HCT116 (cell line): ENCODE data around the gene TYK2. TPM values are rescaled to one million over a fixed set of nuclear protein-coding genes. Genes with fewer than 3 reads are reported as not detected.

ENCODE experiments used
- ATAC-seq: fragments of 200-7000 bp; cut with Tn5 transposase; 2 replicates; pipeline ENCODE4 v1.9.1; 2020; ENCODE audit warnings: mild to moderate bottlenecking, moderate library complexity
- BruUV-seq: library from RNA; stranded (reverse); fragments of 400-500 nt; replicated peaks from 2 replicates; lab custom pipeline; 2021; lab: Mats Ljungman, UMichigan
- CTCF ChIA-PET: fragments of 300-600 bp; sonication (Branson Sonifier 250); formaldehyde crosslinking; loops from one replicate; lab custom pipeline; 2021; ENCODE audit warnings: antibody characterized with exemption; lab: Charles Lee
- POLR2A ChIA-PET: fragments of 300-600, 350-600 bp; sonication (Branson Sonifier 250); formaldehyde crosslinking; loops from one replicate; lab custom pipeline; 2021; ENCODE audit warnings: antibody characterized with exemption; lab: Charles Lee
- RAD21 ChIA-PET, 2 experiments: fragments of 300-600 bp; sonication (Branson Sonifier 250); formaldehyde crosslinking; loops; one replicate each; lab custom pipeline; 2023; ENCODE audit warnings: low total read pairs in 2 of 2; ENCODE audit not compliant: uncharacterized antibody in 2 of 2, unreplicated experiment in 2 of 2, low non-redundant PET in 1 of 2; lab: Charles Lee
- DNase-seq: peaks from one replicate; pipeline ENCODE4 v3.0.0-alpha.2; 2010; ENCODE audit warnings: low read depth, low spot score
- H2AFZ ChIP-seq: fragments of 200-600 bp; shearing (Covaris generic), sonication (generic); 2 replicates; pipeline ENCODE4 v1.6.1; 2017; ENCODE audit warnings: low read depth, mixed run types, mixed read lengths, antibody characterized with exemption, low read length; ENCODE audit not compliant: poor library complexity, severe bottlenecking
- H3K27ac ChIP-seq: 2 replicates; pipeline ENCODE4 v1.5.1; 2012; ENCODE audit warnings: low read depth, low read length
- H3K27me3 ChIP-seq: fragments of 200-600 bp; sonication (generic); 2 replicates; pipeline ENCODE4 v1.6.1; 2016; ENCODE audit warnings: mixed run types, low read length, mixed read lengths; ENCODE audit not compliant: insufficient read depth
- H3K36me3 ChIP-seq, 2 experiments: fragments of 200-500 bp in 1 of 2; fragments of 200-600 bp in 1 of 2; sonication (Bioruptor generic) in 1 of 2; sonication (generic) in 1 of 2; 2 replicates each; pipeline versions ENCODE4 v1.5.1 to v1.6.1; 2014 to 2016; ENCODE audit warnings: low read length in 2 of 2, inconsistent platforms in 1 of 2, mixed read lengths in 1 of 2, mixed run types in 1 of 2; ENCODE audit not compliant: insufficient read depth in 2 of 2, control insufficient read depth in 1 of 2
- H3K4me1 ChIP-seq, 2 experiments: fragments of 200-600 bp in 1 of 2; sonication (generic) in 1 of 2; 2 replicates each; pipeline versions ENCODE4 v1.5.1 to v1.6.1; 2012 to 2017; ENCODE audit warnings: low read length in 2 of 2, inconsistent platforms in 1 of 2, mild to moderate bottlenecking in 1 of 2, mixed read lengths in 1 of 2, mixed run types in 1 of 2, moderate library complexity in 1 of 2; ENCODE audit not compliant: insufficient read depth in 2 of 2, control insufficient read depth in 1 of 2
- H3K4me2 ChIP-seq: fragments of 200-600 bp; sonication (generic); 2 replicates; pipeline ENCODE4 v1.6.1; 2017; ENCODE audit warnings: mixed run types, low read length, mixed read lengths
- H3K4me3 ChIP-seq, 2 experiments: fragments of 200-600 bp in 1 of 2; sonication (generic) in 1 of 2; replicated peaks in 1 of 2; 2 replicates each; pipeline ENCODE4 v1.5.1; 2011 to 2016; ENCODE audit warnings: low read length in 2 of 2, control low read depth in 1 of 2, low read depth in 1 of 2, mild to moderate bottlenecking in 1 of 2, mixed read lengths in 1 of 2, mixed run types in 1 of 2
- H3K79me2 ChIP-seq: fragments of 200-600 bp; sonication (generic); 2 replicates; pipeline ENCODE4 v1.6.1; 2017; ENCODE audit warnings: mild to moderate bottlenecking, mixed run types, low read length, moderate library complexity, mixed read lengths; ENCODE audit not compliant: insufficient read depth
- H3K9ac ChIP-seq: fragments of 200-600 bp; sonication (generic); 2 replicates; pipeline ENCODE4 v1.6.1; 2016; ENCODE audit warnings: low read length, mixed read lengths
- H3K9me2 ChIP-seq: fragments of 200-600 bp; sonication (generic), shearing (Covaris generic); 2 replicates; pipeline ENCODE4 v1.6.1; 2017; ENCODE audit warnings: mixed run types, mild to moderate bottlenecking, moderate library complexity; ENCODE audit not compliant: insufficient read depth
- H3K9me3 ChIP-seq, 2 experiments: fragments of 200-500 bp in 1 of 2; fragments of 200-600 bp in 1 of 2; sonication (Bioruptor generic) in 1 of 2; sonication (generic) in 1 of 2; 2 replicates each; pipeline ENCODE4 v1.6.1; 2014 to 2017; ENCODE audit warnings: low read length in 2 of 2, mixed read lengths in 2 of 2, inconsistent platforms in 1 of 2, low read depth in 1 of 2, mild to moderate bottlenecking in 1 of 2, mixed run types in 1 of 2, moderate library complexity in 1 of 2; ENCODE audit not compliant: control insufficient read depth in 1 of 2, insufficient read depth in 1 of 2
- H4K20me1 ChIP-seq: fragments of 200-600 bp; sonication (generic), shearing (Covaris generic); 2 replicates; pipeline ENCODE4 v1.6.1; 2017; ENCODE audit warnings: mixed run types, mild to moderate bottlenecking, moderate library complexity; ENCODE audit not compliant: insufficient read depth
- CBX3 ChIP-seq: IDR thresholded peaks from 2 replicates; pipeline ENCODE4 v1.6.1; 2012; ENCODE audit warnings: low read depth
- CEBPB ChIP-seq: IDR thresholded peaks from 2 replicates; pipeline ENCODE4 v1.6.1; 2012; ENCODE audit warnings: low read depth
- EGR1 ChIP-seq: IDR thresholded peaks from 2 replicates; pipeline ENCODE4 v1.6.1; 2012; ENCODE audit warnings: low read depth
- ELF1 ChIP-seq: IDR thresholded peaks from 2 replicates; pipeline ENCODE4 v1.6.1; 2012; ENCODE audit warnings: low read depth, borderline replicate concordance
- EZH2 ChIP-seq: fragments of 200-600 bp; sonication (generic); IDR thresholded peaks from 2 replicates; pipeline ENCODE4 v1.6.1; 2017; ENCODE audit warnings: antibody characterized with exemption, mixed run types
- FOSL1 ChIP-seq: IDR thresholded peaks from 2 replicates; pipeline ENCODE4 v1.6.1; 2012; ENCODE audit warnings: low read depth
- JUND ChIP-seq: IDR thresholded peaks from 2 replicates; pipeline ENCODE4 v1.6.1; 2012
- POLR2A ChIP-seq: IDR thresholded peaks from 2 replicates; pipeline ENCODE4 v1.7.0; 2011; ENCODE audit warnings: borderline replicate concordance; ENCODE audit not compliant: insufficient read depth, insufficient read length; ENCODE audit errors: extremely low read depth
- RAD21 ChIP-seq: IDR thresholded peaks from 2 replicates; pipeline ENCODE4 v1.6.1; 2012; ENCODE audit warnings: low read depth, mild to moderate bottlenecking
- SIN3A ChIP-seq: IDR thresholded peaks from 2 replicates; pipeline ENCODE4 v1.6.1; 2012; ENCODE audit warnings: low read depth
- SRF ChIP-seq: IDR thresholded peaks from 2 replicates; pipeline ENCODE4 v1.6.1; 2012; ENCODE audit warnings: low read depth
- TCF7L2 ChIP-seq: IDR thresholded peaks from 2 replicates; pipeline ENCODE4 v1.7.0; 2011; ENCODE audit warnings: borderline replicate concordance, inconsistent platforms; ENCODE audit not compliant: insufficient read depth, insufficient read length; ENCODE audit errors: extremely low read depth
- YY1 ChIP-seq: IDR thresholded peaks from 2 replicates; pipeline ENCODE4 v1.6.1; 2011; ENCODE audit warnings: low read length, low read depth, moderate library complexity, mild to moderate bottlenecking; ENCODE audit not compliant: insufficient replicate concordance; ENCODE audit errors: extremely low read depth
- ZFX ChIP-seq: fragments of 450-650 bp; IDR thresholded peaks from 2 replicates; pipeline ENCODE4 v1.6.1; 2017
- ZNF274 ChIP-seq: fragments of 200-500 bp; sonication (Bioruptor generic); IDR thresholded peaks from 2 replicates; pipeline ENCODE4 v1.6.1; 2014; ENCODE audit warnings: mild to moderate bottlenecking, low read depth, low read length, inconsistent platforms
- intact Hi-C: fragments of 100-400 bp; cut with micrococcal nuclease; formaldehyde crosslinking; loops from 2 replicates; pipeline ENCODE4 v1.10.0; 2022
- total RNA-seq: library from RNA; stranded (reverse); gene quantifications from one replicate; pipeline ENCODE4 v1.2.1, GENCODE V29; 2021; ENCODE audit not compliant: unreplicated experiment
- TF ChIP-seq, protein P1 (sequence below): IDR thresholded peaks from 2 replicates; pipeline ENCODE4 v1.6.1; 2012; ENCODE audit warnings: low read depth

Gene TYK2
- total RNA-seq, 1 experiment from 2014 or later, result 110 TPM

DNA sequence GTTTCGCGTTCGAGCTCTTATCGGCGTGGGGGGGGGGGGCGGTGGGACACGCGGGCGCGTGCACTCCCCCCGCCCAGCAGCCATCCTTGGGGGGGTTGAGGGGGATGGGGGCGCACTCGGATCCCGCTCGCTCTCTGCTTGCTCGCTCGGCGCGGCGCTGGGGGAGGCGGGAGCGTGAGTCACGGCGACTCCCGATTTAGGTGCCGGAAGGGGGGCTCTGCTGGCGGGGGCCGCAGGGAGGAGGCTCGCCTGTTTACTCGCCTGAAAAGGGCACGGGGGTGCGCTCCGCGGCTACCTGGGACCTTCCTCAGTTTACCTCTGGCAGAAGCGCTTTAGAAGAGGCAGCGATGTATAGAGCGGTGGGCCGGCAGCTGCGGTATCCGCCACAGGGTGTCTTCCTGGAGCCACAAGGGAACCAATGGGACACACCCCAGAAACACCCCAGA lies 38.9 kb upstream of the TYK2 start:
- Histone ChIP-seq H3K9me2 (no peaks in the 10 kb centered on the region), H3K79me2 (peaks cover 25% of the 10 kb centered on the region), H3K4me3 (peak overlapping the region; percentile 61 to 70), H4K20me1 (no peaks in the 10 kb centered on the region), H3K27ac (peak overlapping the region; percentile 89), H3K27me3 (no peaks in the 10 kb centered on the region), H3K9me3 (no peaks in the 10 kb centered on the region), H3K4me2 (peak overlapping the region; percentile 74), H3K4me1 (peaks cover 33 to 72% of the 10 kb centered on the region in 2 experiments), H3K9ac (peak overlapping the region; percentile 66), H2AFZ (no peak overlapping the region), H3K36me3 (no peaks in the 10 kb centered on the region)
- CTCF ChIA-PET, result interaction anchor here (3.3 kb wide), 1 partner anchor 8 kb away, joined by 30 read pairs; no protein-coding TSS in a partner anchor
- POLR2A ChIA-PET, result interaction anchor here (1.2 kb wide), 1 partner anchor 9 kb away, joined by 3 read pairs; no protein-coding TSS in a partner anchor
- TF ChIP-seq YY1 (no peak), SRF (no peak), JUND (no peak), TCF7L2 (no peak), FOSL1 (no peak), EZH2 (no peak), CEBPB (no peak), ZNF274 (no peak), ELF1 (no peak), CBX3 (no peak), POLR2A (no peak), ZFX (no peak), SIN3A (no peak; the same call in 1 of the 2 replicates), RAD21 (no peak), EGR1 (no peak)
- TF ChIP-seq, protein P1, sequence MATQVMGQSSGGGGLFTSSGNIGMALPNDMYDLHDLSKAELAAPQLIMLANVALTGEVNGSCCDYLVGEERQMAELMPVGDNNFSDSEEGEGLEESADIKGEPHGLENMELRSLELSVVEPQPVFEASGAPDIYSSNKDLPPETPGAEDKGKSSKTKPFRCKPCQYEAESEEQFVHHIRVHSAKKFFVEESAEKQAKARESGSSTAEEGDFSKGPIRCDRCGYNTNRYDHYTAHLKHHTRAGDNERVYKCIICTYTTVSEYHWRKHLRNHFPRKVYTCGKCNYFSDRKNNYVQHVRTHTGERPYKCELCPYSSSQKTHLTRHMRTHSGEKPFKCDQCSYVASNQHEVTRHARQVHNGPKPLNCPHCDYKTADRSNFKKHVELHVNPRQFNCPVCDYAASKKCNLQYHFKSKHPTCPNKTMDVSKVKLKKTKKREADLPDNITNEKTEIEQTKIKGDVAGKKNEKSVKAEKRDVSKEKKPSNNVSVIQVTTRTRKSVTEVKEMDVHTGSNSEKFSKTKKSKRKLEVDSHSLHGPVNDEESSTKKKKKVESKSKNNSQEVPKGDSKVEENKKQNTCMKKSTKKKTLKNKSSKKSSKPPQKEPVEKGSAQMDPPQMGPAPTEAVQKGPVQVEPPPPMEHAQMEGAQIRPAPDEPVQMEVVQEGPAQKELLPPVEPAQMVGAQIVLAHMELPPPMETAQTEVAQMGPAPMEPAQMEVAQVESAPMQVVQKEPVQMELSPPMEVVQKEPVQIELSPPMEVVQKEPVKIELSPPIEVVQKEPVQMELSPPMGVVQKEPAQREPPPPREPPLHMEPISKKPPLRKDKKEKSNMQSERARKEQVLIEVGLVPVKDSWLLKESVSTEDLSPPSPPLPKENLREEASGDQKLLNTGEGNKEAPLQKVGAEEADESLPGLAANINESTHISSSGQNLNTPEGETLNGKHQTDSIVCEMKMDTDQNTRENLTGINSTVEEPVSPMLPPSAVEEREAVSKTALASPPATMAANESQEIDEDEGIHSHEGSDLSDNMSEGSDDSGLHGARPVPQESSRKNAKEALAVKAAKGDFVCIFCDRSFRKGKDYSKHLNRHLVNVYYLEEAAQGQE, result no peak
- intact Hi-C loops, result no loop called here
- peak; percentile 17 for ATAC-seq
- RAD21 ChIA-PET, result no interaction called here
- DNase-seq, result no peak
- BruUV-seq, result TSS peak; percentile 82
